Right ventricle myocardium superior (tissue), 1 donor: ENCODE data around the gene KBTBD7. TPM values are rescaled to one million over a fixed set of nuclear protein-coding genes. Genes with fewer than 3 reads are reported as not detected.
A peak's percentile ranks its signal among the peaks of the same experiment; 100 is the strongest.

Experiments
- ATAC-seq: fragments of 200-7000 bp; cut with Tn5 transposase; one replicate; pipeline ENCODE4 v1.9.1; 2020; ENCODE audit warnings: mild to moderate bottlenecking; ENCODE audit not compliant: poor library complexity
- DNase-seq: peaks from one replicate; pipeline ENCODE4 v3.0.0-alpha.2; 2020
- intact Hi-C: fragments of 100-400 bp; cut with DNase I; formaldehyde crosslinking; loops from one replicate; pipeline ENCODE4 v1.11.2; 2022
- long read RNA-seq: library from polyadenylated mRNA; unstranded; transcript quantifications from one replicate; pipeline ENCODE4 v2.0.0, GENCODE V29; 2021
- total RNA-seq: library from RNA; stranded (reverse); fragmentation: NEBNext Ultra II Directional; extraction: Animal tissue kit (Norgen Biotek cat#: 25700); gene quantifications from one replicate; pipeline ENCODE4 v1.2.1, GENCODE V29; 2021
- donor health status: DM: no; HTN: yes; CAD: no; lungs with severe emphysema.

Gene KBTBD7
- total RNA-seq, result 5.9 TPM
- long read RNA-seq, full-length matches to known transcripts, result 27 of 27 reads
- long read RNA-seq, partial matches to known transcripts, result 0 of 27 reads
- long read RNA-seq, other reads (novel, unspliced or antisense), result 0 of 27 reads

GRCh38 chr13:41193919-41194824, at the start of gene KBTBD7:
TSS of gene KBTBD7 (minus strand) at chr13:41194569. CDS start at chr13:41194257, 312 bp downstream.
- ATAC-seq, result peak; percentile 99
- intact Hi-C loops, result loop anchor here (5.0 kb wide), 1 partner anchor 62 kb away; the partner anchor contains the start of gene KBTBD6
- DNase-seq, result peak; percentile 96

GRCh38 chr13:41241626-41242025, 47.3 kb upstream of the KBTBD7 start:
- no peak for DNase-seq
- ATAC-seq, result no peak
- intact Hi-C loops, result no loop called here

- intact Hi-C loops, result no loop called here
- no peak for DNase-seq
Observed at GRCh38 chr13:41236369-41236768, 42.0 kb upstream of the KBTBD7 start.

GRCh38 chr13:41232578-41233480, 38.5 kb upstream of the KBTBD7 start:
- DNase-seq (no peak), ATAC-seq (no peak)
- intact Hi-C loops, result no loop called here

More at GRCh38 chr13:41236369-41236768, 42.0 kb upstream of the KBTBD7 start:
- no peak for ATAC-seq

GRCh38 chr13:41231786-41232185, 37.4 kb upstream of the KBTBD7 start:
- DNase-seq (no peak), ATAC-seq (peak; percentile 39)
- intact Hi-C loops, result no loop called here

- intact Hi-C loops, result no loop called here
- no peak for ATAC-seq
- no peak for DNase-seq
Observed at GRCh38 chr13:41231025-41231677, 36.8 kb upstream of the KBTBD7 start.

GRCh38 chr13:41229356-41229755, 35.0 kb upstream of the KBTBD7 start:
- no peak for ATAC-seq
- DNase-seq, result no peak
- intact Hi-C loops, result no loop called here

GRCh38 chr13:41224113-41225110, 30.0 kb upstream of the KBTBD7 start:
- no peak for ATAC-seq
- intact Hi-C loops, result loop anchor here (5.0 kb wide), 1 partner anchor 152 kb away; no protein-coding TSS in a partner anchor
- DNase-seq, result no peak

- intact Hi-C loops, result loop anchor here (5.0 kb wide), 1 partner anchor 150 kb away; no protein-coding TSS in a partner anchor
- DNase-seq, result no peak
Observed at GRCh38 chr13:41222259-41222852, 28.0 kb upstream of the KBTBD7 start.

GRCh38 chr13:41220401-41220800, 26.0 kb upstream of the KBTBD7 start:
- intact Hi-C loops, result loop anchor here (5.0 kb wide), 1 partner anchor 148 kb away; no protein-coding TSS in a partner anchor
- no peak for ATAC-seq

More at GRCh38 chr13:41222259-41222852, 28.0 kb upstream of the KBTBD7 start:
- peak; percentile 90 for ATAC-seq

GRCh38 chr13:41216160-41216559, 21.8 kb upstream of the KBTBD7 start:
- ATAC-seq, result no peak
- DNase-seq, result no peak
- intact Hi-C loops, result no loop called here

More at GRCh38 chr13:41220401-41220800, 26.0 kb upstream of the KBTBD7 start:
- DNase-seq, result no peak

- ATAC-seq, result no peak
- intact Hi-C loops, result no loop called here
- DNase-seq, result no peak
Observed at GRCh38 chr13:41213919-41214318, 19.6 kb upstream of the KBTBD7 start.

- intact Hi-C loops, result no loop called here
- DNase-seq, result no peak
- ATAC-seq, result no peak
Observed at GRCh38 chr13:41213316-41213715, 18.9 kb upstream of the KBTBD7 start.

GRCh38 chr13:41212881-41213280, 18.5 kb upstream of the KBTBD7 start:
- intact Hi-C loops, result no loop called here
- ATAC-seq (no peak), DNase-seq (no peak)

GRCh38 chr13:41211062-41211461, 16.7 kb upstream of the KBTBD7 start:
- intact Hi-C loops, result no loop called here
- DNase-seq (no peak), ATAC-seq (no peak)

- intact Hi-C loops, result no loop called here
- ATAC-seq, result no peak
- DNase-seq, result no peak
Observed at GRCh38 chr13:41206467-41206866, 12.1 kb upstream of the KBTBD7 start.

GRCh38 chr13:41203810-41204209, 9.4 kb upstream of the KBTBD7 start:
- intact Hi-C loops, result no loop called here

More at GRCh38 chr13:41203810-41204209, 9.4 kb upstream of the KBTBD7 start:
- no peak for DNase-seq
- ATAC-seq, result no peak
